ENCODE results near the gene PGAP1. TPM values are rescaled to one million over a fixed set of nuclear protein-coding genes. Genes with fewer than 3 reads are reported as not detected.
A peak's percentile ranks its signal among the peaks of the same experiment; 100 is the strongest.
"Not testable (repeated sequence)": the region's sequence is repeated elsewhere in the genome, so short reads cannot be mapped to it uniquely, and the experiment has no call there.

The PGAP1 gene
- total RNA-seq, 1 donor from 2014 or later, result 2.8 TPM

DNA sequence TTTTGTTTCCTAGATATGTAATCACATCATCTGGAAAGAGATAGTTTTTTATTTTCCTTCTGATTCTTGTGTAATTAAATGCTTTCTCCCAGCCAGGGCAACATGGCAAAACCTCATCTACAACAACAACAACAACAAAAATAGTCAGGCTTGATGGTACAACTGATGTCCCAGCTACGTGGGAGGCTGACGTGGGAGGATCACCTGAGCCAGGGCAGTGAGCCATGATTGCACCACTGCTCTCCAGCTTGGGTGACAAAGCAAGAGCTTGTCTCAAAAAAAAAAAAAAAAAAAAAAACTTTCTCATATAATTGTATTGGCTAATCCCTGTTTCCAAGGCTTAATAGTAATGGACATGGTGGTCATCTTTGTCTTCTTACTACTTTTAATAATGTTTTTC, 26.4 kb upstream of the PGAP1 start:
- DNase-seq (ENCODE audit: low read depth in 2 of 2), result no peak

- DNase-seq (ENCODE audit: low read depth in 2 of 2), result no peak
Measured at GRCh38 chr2:196951973-196952372, 25.5 kb upstream of the PGAP1 start.

DNA sequence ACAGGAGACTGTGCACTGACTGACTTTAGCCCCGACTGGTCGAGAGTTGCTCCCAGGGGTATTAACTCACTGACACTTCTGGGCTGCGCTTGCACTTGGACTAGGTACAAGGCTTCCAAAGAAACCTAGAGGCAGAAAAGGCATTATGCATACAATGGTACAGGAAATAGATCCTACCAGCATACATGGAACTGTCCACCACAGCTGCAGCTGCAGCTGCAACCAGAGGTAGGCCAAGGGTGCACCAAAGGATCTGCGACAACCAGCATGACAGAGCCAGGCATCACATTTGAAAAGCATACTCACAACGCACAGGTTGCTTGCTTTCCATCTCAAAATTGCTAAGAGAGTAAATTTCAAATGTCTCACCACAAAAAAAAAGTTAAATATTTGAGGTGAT, 22.6 kb upstream of the PGAP1 start:
- DNase-seq (ENCODE audit: low read depth in 2 of 2), result no peak

DNA sequence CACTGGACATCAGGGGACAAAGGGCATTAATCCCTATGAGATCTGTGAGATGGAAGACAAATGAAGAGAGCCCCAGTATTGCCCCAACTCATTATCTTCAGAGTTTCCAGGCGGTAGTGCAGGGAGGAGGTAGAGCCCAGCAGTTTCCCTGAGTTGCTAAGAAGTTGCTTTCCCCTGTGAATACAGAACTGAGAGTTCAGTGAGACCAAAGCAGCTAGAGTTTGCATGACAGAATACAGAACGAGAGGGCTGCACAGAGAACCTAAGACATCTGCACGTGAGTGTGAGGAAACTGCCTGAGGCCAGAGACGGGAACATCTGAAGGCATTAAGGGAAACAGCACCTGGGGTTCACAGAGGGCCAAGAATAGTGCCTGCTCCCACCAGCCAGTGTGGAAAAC, 18.1 kb upstream of the PGAP1 start:
- no peak for DNase-seq (ENCODE audit: low read depth in 2 of 2)

- DNase-seq (ENCODE audit: low read depth in 2 of 2), result no peak
Measured at GRCh38 chr2:196941398-196942078, 15.0 kb upstream of the PGAP1 start.

- DNase-seq (ENCODE audit: low read depth in 2 of 2), result peak in 1 of 2 donors; percentile 20
Measured at GRCh38 chr2:196939371-196939770, 12.9 kb upstream of the PGAP1 start.

- peak in 1 of 2 donors; percentile 5 for DNase-seq (ENCODE audit: low read depth in 2 of 2)
Measured at GRCh38 chr2:196935432-196935831, 8.9 kb upstream of the PGAP1 start.

DNA sequence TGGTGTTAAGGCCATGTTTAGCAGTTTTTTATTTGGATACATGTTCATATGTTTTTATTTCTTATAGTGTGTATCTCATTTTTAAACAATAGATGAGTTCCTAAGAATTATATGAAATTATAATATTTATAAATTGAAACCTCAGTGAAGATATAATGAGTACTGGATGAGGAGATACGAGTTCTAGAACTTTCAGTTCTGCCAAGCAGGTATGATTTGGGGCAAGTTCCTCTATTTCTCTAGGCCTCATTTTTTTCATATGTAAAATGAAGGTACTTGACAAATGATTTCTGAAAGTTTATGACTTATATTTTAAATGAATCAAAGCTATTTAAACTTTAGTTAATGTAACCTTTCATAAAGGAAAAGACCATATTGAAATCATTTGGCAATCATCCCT, 8.2 kb upstream of the PGAP1 start:
- DNase-seq (ENCODE audit: low read depth in 2 of 2), result no peak

GRCh38 chr2:196931555-196931954, 5.0 kb upstream of the PGAP1 start:
- no peak for DNase-seq (ENCODE audit: low read depth in 2 of 2)

DNA sequence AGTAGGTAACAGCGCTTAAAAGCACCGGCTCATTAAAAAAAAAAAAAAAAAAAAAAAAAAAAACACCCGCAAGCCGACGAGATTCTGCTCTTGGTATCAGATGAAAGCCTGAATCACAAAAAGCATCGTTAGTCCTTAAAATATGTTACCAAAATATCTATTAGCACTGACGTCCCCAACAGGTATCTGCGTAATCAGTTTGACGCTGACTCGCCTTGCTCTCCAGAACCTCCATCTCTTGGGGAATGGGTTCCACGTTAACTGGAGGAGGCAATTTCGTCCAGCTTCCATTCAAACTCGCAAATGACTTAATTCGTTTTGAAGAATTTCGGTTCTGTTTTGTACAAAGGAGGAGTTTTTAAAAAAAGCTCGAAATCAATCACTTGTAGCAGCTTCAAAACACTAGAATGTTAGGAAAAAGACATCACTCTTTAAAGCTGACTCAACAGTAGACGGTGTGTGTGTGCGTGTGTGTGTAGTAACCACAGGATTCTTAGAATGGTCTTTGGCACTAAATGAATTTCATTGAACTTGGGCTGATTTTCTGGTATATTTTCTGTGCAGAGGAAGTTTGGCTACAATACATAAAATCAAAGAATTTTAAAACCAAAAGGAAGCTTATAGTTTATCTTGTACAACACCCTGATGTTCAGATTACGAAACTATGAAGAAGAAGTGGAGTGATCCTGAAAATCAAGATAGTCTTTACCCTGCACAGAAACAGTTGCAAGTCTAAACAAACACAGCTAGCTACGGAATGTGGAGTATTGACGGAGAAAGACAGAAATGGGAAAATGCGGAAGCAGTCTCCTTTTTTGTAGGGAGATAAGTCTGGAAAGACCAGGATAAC, 1.1 kb upstream of the PGAP1 start:
- DNase-seq (ENCODE audit: low read depth in 2 of 2), result peak; percentile 28 to 73

GRCh38 chr2:196925768-196926561, 542 bp downstream of the PGAP1 start:
- peak; percentile 30 to 38 for DNase-seq (ENCODE audit: low read depth in 2 of 2)

DNA sequence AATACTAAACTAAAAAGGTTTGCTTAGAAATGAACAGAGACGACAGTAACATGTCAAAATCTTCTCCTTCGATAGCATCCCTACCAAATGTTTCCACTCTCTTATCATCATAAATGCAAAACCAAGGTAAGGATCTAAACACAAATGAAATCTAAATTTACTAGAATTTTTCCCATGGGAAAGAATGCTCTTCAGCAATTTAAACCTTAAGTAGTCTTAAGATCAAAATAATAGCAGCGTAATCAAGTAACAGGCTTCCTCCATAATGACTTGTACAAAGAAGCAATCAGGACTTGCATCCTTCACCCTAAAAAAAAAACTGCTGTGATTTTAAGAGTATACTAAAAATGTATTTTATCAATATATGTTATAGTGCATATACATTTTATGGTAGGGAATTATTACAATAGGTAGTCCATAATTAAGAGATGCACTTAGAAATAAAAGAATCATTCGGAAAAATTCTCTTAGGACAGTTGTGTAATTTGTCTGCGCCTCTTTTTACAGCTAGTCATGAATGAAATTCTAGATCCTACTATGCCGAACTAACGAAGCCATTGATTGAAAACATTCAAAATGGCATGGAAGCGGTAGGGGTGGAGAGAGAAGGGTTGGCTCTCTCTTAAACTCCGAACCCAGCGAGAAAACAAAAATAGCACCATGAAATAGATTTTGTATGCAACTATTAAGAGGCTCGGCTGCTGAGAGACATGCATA, 1.3 kb downstream of the PGAP1 start:
- peak; percentile 26 to 43 for DNase-seq (ENCODE audit: low read depth in 2 of 2)

DNA sequence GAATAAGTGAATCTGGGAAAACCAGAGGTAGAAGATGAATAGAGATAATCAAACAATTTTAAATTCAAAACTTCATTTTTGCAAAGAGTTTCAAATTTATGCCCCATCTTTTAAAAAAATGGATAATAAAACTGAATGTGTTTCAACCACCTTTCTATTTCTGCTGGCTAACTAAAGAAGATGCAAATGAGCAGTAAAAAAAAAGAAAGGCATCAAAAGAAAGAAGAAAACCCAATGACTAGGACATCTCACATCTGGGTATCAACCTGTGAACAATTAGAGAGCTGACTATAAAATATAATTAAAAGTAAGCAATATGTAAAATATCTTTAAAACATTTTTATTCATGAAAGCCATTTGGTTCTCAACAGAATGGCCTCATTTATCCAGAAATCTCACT, 2.5 kb downstream of the PGAP1 start:
- DNase-seq (ENCODE audit: low read depth in 2 of 2), result peak in 1 of 2 donors; percentile 8

DNA sequence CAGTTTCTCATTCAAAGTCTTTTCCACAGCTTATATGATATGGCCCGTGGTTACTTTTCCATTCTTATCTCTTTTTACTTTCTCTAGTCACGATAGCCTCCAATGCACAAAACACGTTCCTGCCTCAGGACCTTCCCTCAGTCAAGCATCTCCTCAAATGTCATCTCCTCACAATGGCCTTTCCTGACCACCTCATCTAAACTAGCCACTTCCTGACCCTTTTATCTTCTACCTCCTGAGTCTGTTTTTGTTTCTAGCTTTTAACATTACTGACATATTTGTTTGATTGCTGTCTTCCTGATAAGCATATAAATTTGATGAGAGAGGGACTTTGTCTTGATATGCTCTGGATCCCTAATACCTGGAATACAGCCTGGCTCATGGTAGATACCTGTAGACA, 7.6 kb downstream of the PGAP1 start:
- DNase-seq (ENCODE audit: low read depth in 2 of 2), result peak; percentile 8 to 24

- no peak for DNase-seq (ENCODE audit: low read depth in 2 of 2)
Measured at GRCh38 chr2:196917802-196918201, 8.7 kb downstream of the PGAP1 start.

DNA sequence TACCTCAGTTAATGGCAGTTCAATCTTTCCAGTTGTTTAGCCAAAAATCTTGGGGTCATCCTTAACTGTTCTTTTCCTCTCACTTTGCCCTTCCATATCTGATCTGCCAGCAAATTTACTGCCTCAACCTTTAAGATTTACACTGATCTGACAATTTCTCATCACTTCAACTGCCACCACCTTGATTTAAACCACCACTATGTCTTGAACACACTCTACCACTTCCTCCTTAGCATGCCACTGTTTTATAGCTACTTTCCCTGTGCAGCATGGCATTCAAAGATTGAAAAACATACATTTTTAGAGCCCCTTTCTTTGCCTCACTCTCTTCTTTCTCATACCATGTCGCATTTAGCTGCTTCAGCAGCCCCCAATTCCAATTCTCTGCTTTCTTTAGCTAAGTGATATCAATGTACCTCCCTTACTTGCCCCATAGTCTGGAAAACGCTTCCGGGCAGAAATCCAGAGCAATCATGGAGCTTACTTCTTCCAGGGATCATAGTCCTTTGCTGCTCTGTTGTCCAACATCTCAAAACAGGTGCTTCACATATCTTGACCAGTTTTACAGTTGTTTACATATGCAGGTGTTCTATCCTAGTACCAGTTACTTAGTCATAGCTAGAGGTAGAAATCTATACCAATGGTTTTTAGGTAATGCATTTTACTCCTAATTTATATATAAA, 10.9 kb downstream of the PGAP1 start:
- no peak for DNase-seq (ENCODE audit: low read depth in 2 of 2)

DNA sequence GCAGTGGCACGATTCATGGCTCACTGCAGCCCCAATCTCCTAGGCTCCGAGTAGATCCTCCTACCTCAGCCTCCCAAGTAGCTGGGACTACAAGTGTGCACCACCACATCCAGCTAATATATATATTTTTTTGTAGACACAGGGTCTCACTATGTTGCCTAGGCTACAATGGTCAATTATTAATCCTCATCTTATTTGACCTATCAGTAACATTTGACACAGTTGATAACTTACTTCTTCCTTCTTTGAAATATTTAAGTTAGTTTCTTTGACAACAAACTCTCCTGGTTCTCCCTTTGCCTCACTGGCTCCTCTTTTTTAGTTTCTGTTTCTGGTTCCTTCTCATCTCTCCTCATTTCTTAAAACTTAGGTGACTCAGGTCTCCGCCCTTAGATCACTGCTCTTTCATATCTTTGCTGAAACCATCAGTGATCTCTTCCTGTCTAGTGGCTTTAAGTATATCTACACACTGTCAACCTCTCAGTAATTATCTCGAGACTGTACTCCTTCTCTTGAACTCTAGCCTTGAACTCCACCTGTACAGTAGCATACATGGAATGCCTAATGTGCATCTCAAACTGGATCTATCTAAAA, 11.5 kb downstream of the PGAP1 start:
- no peak for DNase-seq (ENCODE audit: low read depth in 2 of 2)

- no peak for DNase-seq (ENCODE audit: low read depth in 2 of 2)
Measured at GRCh38 chr2:196913691-196914090, 12.8 kb downstream of the PGAP1 start.

DNA sequence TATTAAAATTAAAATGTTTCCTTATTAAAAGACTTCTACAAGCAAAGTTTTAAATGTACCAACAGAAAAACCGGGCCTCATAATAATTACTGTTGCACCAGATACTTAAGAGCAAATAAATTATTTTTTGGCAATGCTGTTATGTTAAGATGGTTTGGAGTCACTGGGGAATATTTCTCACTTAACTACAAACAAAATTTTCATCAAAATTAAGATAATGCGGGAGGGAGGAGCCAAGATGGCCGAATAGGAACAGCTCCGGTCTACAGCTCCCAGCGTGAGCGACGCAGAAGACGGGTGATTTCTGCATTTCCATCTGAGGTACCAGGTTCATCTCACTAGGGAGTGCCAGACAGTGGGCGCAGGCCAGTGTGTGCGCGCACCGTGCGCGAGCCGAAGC, 21.1 kb downstream of the PGAP1 start:
- DNase-seq (ENCODE audit: low read depth in 2 of 2), result not testable (repeated sequence)

DNA sequence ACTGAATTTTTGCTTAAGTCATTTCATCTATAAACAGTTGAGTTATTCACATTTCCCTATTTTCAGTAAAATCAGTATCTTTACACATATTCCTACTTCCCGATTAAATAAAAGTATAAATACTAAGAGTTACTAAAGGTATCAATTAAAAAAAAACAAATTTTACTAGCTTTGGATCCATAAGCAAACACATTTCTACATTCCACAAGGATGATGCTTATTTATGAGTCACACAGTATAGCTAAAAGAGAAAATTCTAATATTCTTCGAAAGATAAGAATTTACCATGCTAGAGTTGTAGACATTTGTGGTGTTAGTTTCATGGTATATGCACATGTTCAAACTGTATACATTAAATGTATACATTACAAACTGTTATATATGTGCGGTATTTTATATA, 23.7 kb downstream of the PGAP1 start:
- DNase-seq (ENCODE audit: low read depth in 2 of 2), result no peak

DNA sequence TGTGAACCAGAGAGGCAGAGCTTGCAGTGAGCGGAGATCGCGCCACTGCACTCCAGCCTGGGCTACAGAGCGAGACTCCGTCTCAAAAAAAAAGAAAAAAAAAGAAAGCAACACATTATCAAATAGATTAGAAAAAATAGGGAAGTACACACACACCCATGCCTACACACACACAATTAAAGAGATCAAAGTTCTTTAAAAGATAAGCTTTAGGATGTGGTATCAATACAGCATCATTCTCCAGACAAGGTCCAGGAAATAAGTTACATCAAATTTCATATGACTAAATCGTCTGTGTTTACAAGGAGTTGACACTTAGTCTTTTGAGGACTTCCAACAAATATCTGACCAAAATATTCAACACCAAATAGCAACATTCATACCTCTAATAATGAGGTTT, 25.7 kb downstream of the PGAP1 start:
- DNase-seq (ENCODE audit: low read depth in 2 of 2), result no peak

Data from lung microvascular endothelial cell (primary cell).